Esophagus muscularis mucosa (tissue), 4 donors: ENCODE results near the gene CCDC3. TPM values are rescaled to one million over a fixed set of nuclear protein-coding genes. Genes with fewer than 3 reads are reported as not detected.
"Not testable (repeated sequence)": the region's sequence is repeated elsewhere in the genome, so short reads cannot be mapped to it uniquely, and the experiment has no call there.

ENCODE experiments used
- DNase-seq: peaks from one replicate; pipeline ENCODE4 v3.0.0-alpha.2; 2017; ENCODE audit errors: extremely low spot score
- H3K27ac ChIP-seq, 4 donors: fragments of 200-600 bp; sonication (generic); replicated peaks in 1 of 4; 1 replicate in 3 of 4; 2 replicates in 1 of 4; pipeline ENCODE4 v1.5.1; 2016 to 2019; ENCODE audit warnings: mild to moderate bottlenecking in 1 of 4
- H3K27me3 ChIP-seq, 4 donors: fragments of 200-600 bp; sonication (generic); one replicate each; pipeline versions ENCODE4 v1.5.1 to v1.6.0; 2016 to 2019
- H3K36me3 ChIP-seq, 4 donors: fragments of 200-600 bp; sonication (generic); one replicate each; pipeline ENCODE4 v1.5.1; 2016 to 2019
- H3K4me1 ChIP-seq, 4 donors: fragments of 200-600 bp; sonication (generic); one replicate each; pipeline ENCODE4 v1.5.1; 2016 to 2019
- H3K4me3 ChIP-seq, 4 donors: fragments of 200-600 bp; sonication (generic); 1 replicate in 2 of 4; 2 replicates in 2 of 4; pipeline ENCODE4 v1.5.1; 2016 to 2019; ENCODE audit warnings: mild to moderate bottlenecking in 4 of 4, moderate library complexity in 1 of 4
- H3K9me3 ChIP-seq, 4 donors: fragments of 200-600 bp; sonication (generic); 1 replicate in 3 of 4; 2 replicates in 1 of 4; pipeline ENCODE4 v1.5.1; 2016 to 2019
- EP300 ChIP-seq: sonication (generic); formaldehyde crosslinking; IDR thresholded peaks from one replicate; pipeline ENCODE4 v1.6.1; 2017; ENCODE audit warnings: antibody characterized with exemption
- POLR2A ChIP-seq: fragments of 450-650 bp; IDR thresholded peaks from one replicate; pipeline ENCODE4 v1.6.1; 2017; ENCODE audit warnings: antibody characterized with exemption, moderate library complexity, mild to moderate bottlenecking, low read depth
- POLR2AphosphoS5 ChIP-seq, 2 donors: sonication (generic); formaldehyde crosslinking; IDR thresholded peaks; one replicate each; pipeline ENCODE4 v1.6.1; 2017; ENCODE audit warnings: antibody characterized with exemption in 2 of 2
- WGBS: methylation state at CpG from one replicate; pipeline ENCODE4 v1.1.5; 2018; 5-methylcytosine and 5-hydroxymethylcytosine counted together
- intact Hi-C: fragments of 100-400 bp; cut with DNase I; formaldehyde crosslinking; loops from one replicate; pipeline ENCODE4 v1.15.1; 2023
- total RNA-seq, 4 donors: library from RNA; depleted of rRNA; stranded (reverse); fragments of >200 nt; gene quantifications; one replicate each; pipeline versions ENCODE4 v1.1.0 to v1.2.1, GENCODE V29; 2016
- TF ChIP-seq, protein P1 (sequence below), 3 experiments: fragments of 200-600 bp in 2 of 3; fragments of 450-650 bp in 1 of 3; sonication (generic) in 2 of 3; IDR thresholded peaks; one replicate each; pipeline ENCODE4 v1.5.1; 2017 to 2019; ENCODE audit warnings: antibody characterized with exemption in 3 of 3, mild to moderate bottlenecking in 2 of 3, moderate library complexity in 1 of 3

Gene CCDC3
- total RNA-seq, 4 donors from 2014 or later, result 23.7 to 79.1 (median 44.3) TPM

- Histone ChIP-seq H3K4me3 (no peak overlapping the region), H3K9me3 (peaks cover 0 to 11% (median 5%) of the 10 kb centered on the region in 4 donors), H3K27me3 (no peaks in the 10 kb centered on the region), H3K36me3 (no peaks in the 10 kb centered on the region), H3K4me1 (peaks cover 0 to 3% (median 0%) of the 10 kb centered on the region in 4 donors), H3K27ac (no peak overlapping the region)
- TF ChIP-seq POLR2AphosphoS5 (IDR thresholded peaks at IDR 0.05) (no peak), POLR2A (no peak), EP300 (no peak)
- TF ChIP-seq, protein P1, sequence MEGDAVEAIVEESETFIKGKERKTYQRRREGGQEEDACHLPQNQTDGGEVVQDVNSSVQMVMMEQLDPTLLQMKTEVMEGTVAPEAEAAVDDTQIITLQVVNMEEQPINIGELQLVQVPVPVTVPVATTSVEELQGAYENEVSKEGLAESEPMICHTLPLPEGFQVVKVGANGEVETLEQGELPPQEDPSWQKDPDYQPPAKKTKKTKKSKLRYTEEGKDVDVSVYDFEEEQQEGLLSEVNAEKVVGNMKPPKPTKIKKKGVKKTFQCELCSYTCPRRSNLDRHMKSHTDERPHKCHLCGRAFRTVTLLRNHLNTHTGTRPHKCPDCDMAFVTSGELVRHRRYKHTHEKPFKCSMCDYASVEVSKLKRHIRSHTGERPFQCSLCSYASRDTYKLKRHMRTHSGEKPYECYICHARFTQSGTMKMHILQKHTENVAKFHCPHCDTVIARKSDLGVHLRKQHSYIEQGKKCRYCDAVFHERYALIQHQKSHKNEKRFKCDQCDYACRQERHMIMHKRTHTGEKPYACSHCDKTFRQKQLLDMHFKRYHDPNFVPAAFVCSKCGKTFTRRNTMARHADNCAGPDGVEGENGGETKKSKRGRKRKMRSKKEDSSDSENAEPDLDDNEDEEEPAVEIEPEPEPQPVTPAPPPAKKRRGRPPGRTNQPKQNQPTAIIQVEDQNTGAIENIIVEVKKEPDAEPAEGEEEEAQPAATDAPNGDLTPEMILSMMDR (IDR thresholded peaks at IDR 0.05), result no peak
- 92% methylated on average over 7 of the region's 7 CpGs for WGBS
- DNase-seq, result no peak
- intact Hi-C loops, result no loop called here
Measured at GRCh38 chr10:12984165-12984747, 17.3 kb downstream of the CCDC3 start.

GRCh38 chr10:12983568-12983967 is 17.9 kb downstream of the CCDC3 start:
- intact Hi-C loops, H3K36me3 ChIP-seq, H3K27ac ChIP-seq, H3K4me3 ChIP-seq, H3K27me3 ChIP-seq, H3K4me1 ChIP-seq, DNase-seq: not testable (repeated sequence)
- peaks cover 0 to 11% (median 5%) of the 10 kb centered on the region in 4 donors for H3K9me3 ChIP-seq
- WGBS, result 94% methylated on average over 3 of the region's 3 CpGs

DNA sequence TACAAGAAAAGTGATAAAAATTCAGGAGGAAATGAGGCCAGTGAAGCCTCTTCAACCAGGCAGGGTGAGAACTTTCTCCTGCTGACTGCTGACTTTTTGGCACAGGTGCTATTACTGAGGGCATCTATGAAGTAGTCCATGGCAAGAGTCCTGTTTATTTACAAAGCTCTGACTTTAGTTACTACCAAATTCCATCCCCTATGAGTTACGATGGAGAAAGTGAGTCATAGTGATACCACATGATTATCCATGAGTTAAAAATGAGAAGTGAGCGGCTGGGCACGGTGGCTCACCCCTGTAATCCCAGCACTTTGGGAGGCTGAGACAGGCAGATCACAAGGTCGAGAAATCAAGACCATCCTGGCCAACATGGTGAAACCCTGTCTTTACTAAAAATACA is 19.9 kb downstream of the CCDC3 start:
- Histone ChIP-seq H3K27ac (no peak overlapping the region), H3K9me3 (peaks cover 0 to 11% (median 5%) of the 10 kb centered on the region in 4 donors), H3K36me3 (no peaks in the 10 kb centered on the region), H3K4me1 (peaks cover 0 to 3% (median 0%) of the 10 kb centered on the region in 4 donors), H3K4me3 (no peak overlapping the region), H3K27me3 (no peaks in the 10 kb centered on the region)
- DNase-seq, result no peak
- 75% methylated on average over 4 of the region's 4 CpGs for WGBS
- intact Hi-C loops, result no loop called here
- TF ChIP-seq, protein P1 (IDR thresholded peaks at IDR 0.05), result no peak
- TF ChIP-seq POLR2A, result no peak
- no peak for TF ChIP-seq EP300
- TF ChIP-seq POLR2AphosphoS5 (IDR thresholded peaks at IDR 0.05), result no peak

DNA sequence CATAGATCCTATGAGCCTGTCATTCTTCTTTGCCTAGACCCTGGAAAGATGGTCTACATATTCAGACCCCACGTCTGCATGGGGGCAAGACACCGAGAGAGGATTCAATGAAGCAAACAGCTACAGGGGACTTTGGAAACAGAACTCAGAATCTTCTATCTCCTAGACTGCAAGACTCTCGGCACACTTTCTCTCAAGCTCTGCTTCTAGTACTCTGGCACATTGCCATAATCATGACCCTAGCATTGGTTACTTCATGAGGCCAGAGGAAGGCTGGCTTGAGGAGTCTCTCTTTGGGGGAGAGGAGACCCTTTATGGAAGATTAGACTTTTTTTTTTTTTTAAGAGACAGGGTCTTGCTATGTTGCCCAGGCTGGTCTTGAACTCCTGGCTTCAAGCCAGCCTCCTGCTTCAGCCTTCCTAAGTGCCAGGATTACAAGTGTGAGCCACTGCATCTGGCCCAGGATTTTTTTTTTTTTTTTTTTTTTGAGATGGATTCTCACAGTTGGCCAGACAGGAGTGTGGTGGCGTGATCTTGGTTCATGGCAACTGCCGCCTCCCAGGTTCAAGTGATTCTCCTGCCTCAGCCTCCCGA is 20.7 kb downstream of the CCDC3 start:
- Histone ChIP-seq H3K4me1 (peaks cover 0 to 3% (median 0%) of the 10 kb centered on the region in 4 donors), H3K9me3 (peaks cover 0 to 11% (median 5%) of the 10 kb centered on the region in 4 donors), H3K27ac (no peak overlapping the region), H3K4me3 (no peak overlapping the region), H3K36me3 (no peaks in the 10 kb centered on the region), H3K27me3 (no peaks in the 10 kb centered on the region)
- WGBS, result 74% methylated on average over 6 of the region's 6 CpGs
- TF ChIP-seq POLR2AphosphoS5 (IDR thresholded peaks at IDR 0.05) (no peak), EP300 (no peak)
- intact Hi-C loops, result no loop called here
- no peak for DNase-seq

DNA sequence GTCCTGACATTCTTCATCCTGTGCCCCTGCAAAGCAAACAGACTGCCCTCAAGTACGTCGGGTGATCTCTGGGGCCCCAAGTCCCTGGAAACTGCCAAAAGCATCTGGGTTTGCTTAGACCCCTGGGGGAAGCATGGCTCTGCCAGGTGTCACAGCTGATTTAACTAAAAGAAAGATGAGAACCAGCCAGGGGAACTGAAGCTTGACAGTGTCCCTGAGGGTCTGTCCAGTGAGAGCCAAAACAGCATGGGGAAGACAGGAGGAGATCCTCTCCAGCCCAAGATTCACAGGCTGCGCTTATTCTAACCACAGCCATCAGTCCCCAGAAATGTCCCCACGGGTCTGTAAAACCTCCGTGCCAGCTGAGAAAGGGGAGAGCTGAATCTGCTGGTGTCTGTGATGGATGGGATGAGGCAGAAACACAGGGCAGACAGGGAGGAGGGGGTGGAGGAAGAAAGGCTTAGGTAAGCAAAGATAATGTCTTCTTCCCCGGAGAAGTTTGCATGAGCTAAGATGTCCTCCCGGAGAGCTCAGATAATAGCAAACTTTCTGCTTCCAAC is 21.3 kb downstream of the CCDC3 start:
- no peak overlapping the region for H3K4me3 ChIP-seq
- H3K36me3 ChIP-seq, result no peaks in the 10 kb centered on the region
- intact Hi-C loops, result no loop called here
- TF ChIP-seq, protein P1 (IDR thresholded peaks at IDR 0.05), result no peak
- no peak for TF ChIP-seq POLR2A
- WGBS, result 51% methylated on average over 7 of the region's 7 CpGs
- H3K27me3 ChIP-seq, result no peaks in the 10 kb centered on the region
- peaks cover 0 to 11% (median 5%) of the 10 kb centered on the region in 4 donors for H3K9me3 ChIP-seq
- H3K27ac ChIP-seq, result no peak overlapping the region
- peaks cover 0 to 3% (median 0%) of the 10 kb centered on the region in 4 donors for H3K4me1 ChIP-seq
- no peak for DNase-seq
